Stimulated activated CD4-positive, alpha-beta T cell treated with anti-CD3 and anti-CD28 coated beads, Interleukin-4, amount 100 ng/mL, for 48 hours (primary cell): ENCODE data around the gene FCGR2B.
"Not testable (repeated sequence)": the region's sequence is repeated elsewhere in the genome, so short reads cannot be mapped to it uniquely, and the experiment has no call there.

ENCODE experiments used
- DNase-seq, 2 donors: peaks; one replicate each; pipeline ENCODE4 v3.0.0-alpha.2; 2020; ENCODE audit warnings: low read depth in 2 of 2

FCGR2B gene

GRCh38 chr1:161647507-161648360 is 15.2 kb upstream of the FCGR2B start:
- DNase-seq = not testable (repeated sequence)

GRCh38 chr1:161653541-161653940 is 9.4 kb upstream of the FCGR2B start:
- not testable (repeated sequence) for DNase-seq

- not testable (repeated sequence) for DNase-seq
Measured at GRCh38 chr1:161653971-161654370, 9.0 kb upstream of the FCGR2B start.

- DNase-seq = not testable (repeated sequence)
Measured at GRCh38 chr1:161658524-161658923, 4.4 kb upstream of the FCGR2B start.

- not testable (repeated sequence) for DNase-seq
Measured at GRCh38 chr1:161661660-161662311, 1.2 kb upstream of the FCGR2B start.

- DNase-seq = not testable (repeated sequence)
Measured at GRCh38 chr1:161663569-161663968, 626 bp downstream of the FCGR2B start.

GRCh38 chr1:161664689-161665088 is 1.7 kb downstream of the FCGR2B start:
- not testable (repeated sequence) for DNase-seq

- DNase-seq = not testable (repeated sequence)
Measured at GRCh38 chr1:161671045-161672020, 8.4 kb downstream of the FCGR2B start.

GRCh38 chr1:161673437-161673836 is 10.5 kb downstream of the FCGR2B start:
- DNase-seq = not testable (repeated sequence)

- not testable (repeated sequence) for DNase-seq
Measured at GRCh38 chr1:161674447-161674846, 11.5 kb downstream of the FCGR2B start.

GRCh38 chr1:161674908-161675307 is 12.0 kb downstream of the FCGR2B start:
- not testable (repeated sequence) for DNase-seq

GRCh38 chr1:161676441-161676840 is 13.5 kb downstream of the FCGR2B start:
- DNase-seq = no peak

GRCh38 chr1:161676958-161677689 is 14.2 kb downstream of the FCGR2B start:
- no peak for DNase-seq

GRCh38 chr1:161678500-161678899 is 15.6 kb downstream of the FCGR2B start:
- no peak for DNase-seq

- no peak for DNase-seq
Measured at GRCh38 chr1:161681879-161682278, 18.9 kb downstream of the FCGR2B start.

- no peak for DNase-seq
Measured at GRCh38 chr1:161688946-161689345, 26.0 kb downstream of the FCGR2B start.

- no peak for DNase-seq
Measured at GRCh38 chr1:161691846-161692245, 28.9 kb downstream of the FCGR2B start.

- DNase-seq = not testable (repeated sequence)
Measured at GRCh38 chr1:161693020-161693712, 30.2 kb downstream of the FCGR2B start.

GRCh38 chr1:161698302-161698701 is 35.4 kb downstream of the FCGR2B start:
- DNase-seq = not testable (repeated sequence)

- no peak for DNase-seq
Measured at GRCh38 chr1:161702250-161702649, 39.3 kb downstream of the FCGR2B start.
